CD4-positive, alpha-beta T cell (primary cell): ENCODE data around the gene GART. TPM values are rescaled to one million over a fixed set of nuclear protein-coding genes. Genes with fewer than 3 reads are reported as not detected.

Experiments used
- ATAC-seq: fragments of 200-7000 bp; cut with Tn5 transposase; one replicate; pipeline ENCODE4 v1.10.0; 2022; ENCODE audit warnings: mild to moderate bottlenecking; ENCODE audit not compliant: poor library complexity
- CTCF ChIA-PET: fragments of 350-600 bp; sonication (Branson Sonifier 250); formaldehyde crosslinking; loops from one replicate; lab custom pipeline; 2021; ENCODE audit warnings: antibody characterized with exemption, inconsistent platforms; lab: Charles Lee
- POLR2A ChIA-PET: fragments of 350-600 bp; sonication (Branson Sonifier 250); formaldehyde crosslinking; loops from one replicate; lab custom pipeline; 2021; ENCODE audit warnings: antibody characterized with exemption, inconsistent platforms; lab: Charles Lee
- DNase-seq, 14 experiments: peaks; one replicate each; pipeline ENCODE4 v3.0.0-alpha.2; 2013 to 2020; ENCODE audit warnings: mixed read lengths in 2 of 14
- H3K27ac ChIP-seq, 2 donors: one replicate each; pipeline versions ENCODE4 v1.5.1 to v1.7.0; 2013; ENCODE audit warnings: low read length in 2 of 2, low read depth in 1 of 2, mild to moderate bottlenecking in 1 of 2
- H3K27me3 ChIP-seq, 2 experiments: 1 replicate in 1 of 2; 2 replicates in 1 of 2; pipeline versions ENCODE4 v1.6.1 to v1.7.0; 2013; ENCODE audit warnings: low read length in 2 of 2, control low read depth in 1 of 2, mild to moderate bottlenecking in 1 of 2, moderate library complexity in 1 of 2; ENCODE audit not compliant: insufficient read depth in 2 of 2, control insufficient read depth in 1 of 2
- H3K36me3 ChIP-seq: one replicate; pipeline ENCODE4 v1.6.1; 2013; ENCODE audit warnings: low read length, control low read depth; ENCODE audit not compliant: insufficient read depth
- H3K4me1 ChIP-seq: one replicate; pipeline ENCODE4 v1.6.1; 2013; ENCODE audit warnings: low read length, control low read depth; ENCODE audit not compliant: insufficient read depth
- H3K4me3 ChIP-seq: one replicate; pipeline ENCODE4 v1.5.1; 2013; ENCODE audit warnings: mild to moderate bottlenecking, low read length, moderate library complexity
- H3K9me3 ChIP-seq, 2 experiments: 1 replicate in 1 of 2; 2 replicates in 1 of 2; pipeline versions ENCODE4 v1.6.1 to v1.7.0; 2013; ENCODE audit warnings: low read length in 2 of 2, mild to moderate bottlenecking in 2 of 2, control low read depth in 1 of 2, moderate library complexity in 1 of 2; ENCODE audit not compliant: control insufficient read depth in 1 of 2, insufficient read depth in 1 of 2
- H3K27ac Mint-ChIP-seq: one replicate; pipeline ENCODE4 v1.8.0; 2020; ENCODE audit warnings: mixed read lengths
- H3K27me3 Mint-ChIP-seq: one replicate; pipeline ENCODE4 v1.8.0; 2021; ENCODE audit warnings: mixed read lengths
- H3K36me3 Mint-ChIP-seq: one replicate; pipeline ENCODE4 v1.8.0; 2021; ENCODE audit warnings: low read depth, mixed read lengths
- H3K4me1 Mint-ChIP-seq: one replicate; pipeline ENCODE4 v1.8.0; 2021; ENCODE audit warnings: low read depth, mixed read lengths
- H3K4me3 Mint-ChIP-seq: one replicate; pipeline ENCODE4 v1.8.0; 2020; ENCODE audit warnings: mild to moderate bottlenecking, mixed read lengths
- H3K9me3 Mint-ChIP-seq: one replicate; pipeline ENCODE4 v1.8.0; 2020; ENCODE audit warnings: mixed read lengths
- CTCF ChIP-seq: fragments of 200-600 bp; IDR thresholded peaks from one replicate; pipeline ENCODE4 v1.8.0; 2022; ENCODE audit warnings: antibody characterized with exemption, mild to moderate bottlenecking
- intact Hi-C, 2 experiments: fragments of 100-400 bp; cut with DNase I in 1 of 2; cut with micrococcal nuclease in 1 of 2; formaldehyde crosslinking; loops; one replicate each; pipeline versions ENCODE4 v1.15.1 to v1.9.0; 2023 to 2025; cut with DNase I, micrococcal nuclease
- total RNA-seq, 174 experiments: library from RNA in 2 of 174; stranded (reverse) in 2 of 174; gene quantifications; one replicate each; pipeline ENCODE4 v1.2.3 and lab custom pipeline; 2021 to 2026

Gene GART
- total RNA-seq, 2 experiments from 2014 or later: 21.8 to 25.5 TPM

DNA sequence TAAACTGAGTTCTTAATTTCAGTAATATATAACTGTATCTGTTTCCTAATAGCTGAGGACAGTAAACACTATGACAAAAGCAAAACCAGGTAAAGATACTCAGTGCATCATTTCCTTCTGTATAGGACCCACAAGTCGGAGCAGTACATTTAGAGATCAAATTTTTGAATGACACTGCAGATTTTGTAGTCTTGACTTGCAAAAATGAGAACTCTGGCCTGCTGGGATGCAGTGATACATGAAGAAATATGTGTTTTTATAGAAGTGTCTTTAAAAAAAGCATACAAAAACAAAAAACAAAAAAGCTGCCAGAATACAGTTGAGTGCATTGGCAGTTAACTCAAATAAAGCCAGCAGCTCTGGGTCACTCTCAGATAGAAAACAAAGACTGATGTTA lies 19.0 kb downstream of the GART start:
- intact Hi-C loops: no loop called here
- ChIA-PET CTCF (no interaction called here), POLR2A (no interaction called here)
- H3K27me3 Mint-ChIP-seq: no peaks in the 10 kb centered on the region
- Histone ChIP-seq H3K4me3 (no peak overlapping the region), H3K27ac (no peak overlapping the region), H3K9me3 (no peaks in the 10 kb centered on the region), H3K27me3 (no peaks in the 10 kb centered on the region), H3K36me3 (peaks cover 51% of the 10 kb centered on the region), H3K4me1 (no peaks in the 10 kb centered on the region)
- ATAC-seq: no peak
- H3K4me1 Mint-ChIP-seq: no peaks in the 10 kb centered on the region
- no peaks in the 10 kb centered on the region for H3K9me3 Mint-ChIP-seq
- H3K27ac Mint-ChIP-seq: no peak overlapping the region
- H3K36me3 Mint-ChIP-seq: peaks cover 68% of the 10 kb centered on the region
- H3K4me3 Mint-ChIP-seq: no peak overlapping the region
- DNase-seq: no peak
- TF ChIP-seq CTCF: no peak

DNA sequence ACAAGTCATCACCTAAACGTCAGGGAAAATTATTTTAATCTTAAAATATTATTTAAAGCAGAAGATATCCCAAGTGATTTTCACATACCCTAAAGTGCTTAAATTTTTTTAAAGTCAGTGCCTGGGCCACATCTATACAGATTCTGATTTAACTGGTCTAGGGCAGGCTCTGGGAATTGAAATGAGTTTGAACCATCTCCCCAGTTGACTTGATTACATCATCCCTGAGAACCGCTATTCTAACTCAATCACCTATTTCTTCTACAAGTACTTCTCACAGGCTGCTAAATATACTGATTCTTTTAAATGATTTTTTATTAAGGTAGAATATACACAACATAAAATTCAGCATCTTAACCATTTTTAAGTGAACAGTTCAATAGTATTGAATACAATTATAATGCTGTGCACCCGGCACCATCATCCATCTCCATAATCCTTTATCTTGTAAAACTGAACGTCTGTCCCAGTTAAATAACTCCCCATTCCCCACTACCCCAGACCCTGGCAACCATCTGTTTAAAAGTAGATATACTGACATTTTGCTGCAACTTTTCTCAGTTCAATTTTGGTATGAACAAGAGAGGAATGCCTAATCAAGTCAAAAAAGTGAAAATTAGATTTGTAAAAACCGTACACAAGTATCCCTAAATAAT lies 19.5 kb downstream of the GART start:
- ChIA-PET CTCF (no interaction called here), POLR2A (no interaction called here)
- Histone ChIP-seq H3K4me3 (no peak overlapping the region), H3K27ac (no peak overlapping the region), H3K9me3 (no peaks in the 10 kb centered on the region), H3K36me3 (peaks cover 51% of the 10 kb centered on the region), H3K27me3 (no peaks in the 10 kb centered on the region), H3K4me1 (no peaks in the 10 kb centered on the region)
- no peak for TF ChIP-seq CTCF
- intact Hi-C loops: no loop called here
- Mint-ChIP-seq H3K36me3 (peaks cover 68% of the 10 kb centered on the region), H3K4me1 (no peaks in the 10 kb centered on the region), H3K27ac (no peak overlapping the region), H3K9me3 (no peaks in the 10 kb centered on the region), H3K27me3 (no peaks in the 10 kb centered on the region), H3K4me3 (no peak overlapping the region)
- ATAC-seq (no peak), DNase-seq (no peak)

DNA sequence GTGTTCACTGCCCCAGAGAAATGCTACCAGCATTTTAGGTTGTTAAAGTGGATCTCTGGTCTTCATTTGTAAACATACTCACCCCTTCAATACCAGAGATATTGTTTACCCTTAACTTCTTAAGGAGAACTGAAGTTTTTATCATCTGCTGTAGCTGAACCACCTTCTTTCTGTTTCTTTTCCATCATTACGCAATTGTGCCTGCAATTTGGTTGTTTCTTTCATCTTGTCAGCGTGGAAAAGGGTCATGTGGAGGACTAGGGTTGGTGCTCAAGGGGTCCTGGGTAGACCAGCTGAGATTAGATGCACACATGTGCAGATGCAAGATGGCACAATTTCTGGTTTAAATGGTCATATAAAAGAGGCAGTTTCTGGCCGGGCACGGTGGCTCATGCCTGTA lies 23.0 kb downstream of the GART start:
- Mint-ChIP-seq H3K4me1 (no peaks in the 10 kb centered on the region), H3K4me3 (no peak overlapping the region), H3K36me3 (peaks cover 77% of the 10 kb centered on the region), H3K27ac (no peak overlapping the region), H3K27me3 (no peaks in the 10 kb centered on the region), H3K9me3 (no peaks in the 10 kb centered on the region)
- intact Hi-C loops: no loop called here
- Histone ChIP-seq H3K27ac (no peak overlapping the region), H3K9me3 (no peaks in the 10 kb centered on the region), H3K4me1 (no peaks in the 10 kb centered on the region), H3K4me3 (no peak overlapping the region), H3K36me3 (peaks cover 63% of the 10 kb centered on the region), H3K27me3 (no peaks in the 10 kb centered on the region)
- no peak for DNase-seq
- no peak for ATAC-seq
- TF ChIP-seq CTCF: no peak
- ChIA-PET POLR2A (interaction anchor here (0.8 to 2.0 kb wide), 2 partner anchors 10 to 28 kb away, joined by 4 to 5 read pairs; partner anchors contain the start of gene DNAJC28), CTCF (no interaction called here)
